ENCODE results near the gene PLXNB3. TPM values are rescaled to one million over a fixed set of nuclear protein-coding genes. Genes with fewer than 3 reads are reported as not detected.
A peak's percentile ranks its signal among the peaks of the same experiment; 100 is the strongest.

The PLXNB3 gene
- total RNA-seq, 2 experiments from 2014 or later: not detected

DNA sequence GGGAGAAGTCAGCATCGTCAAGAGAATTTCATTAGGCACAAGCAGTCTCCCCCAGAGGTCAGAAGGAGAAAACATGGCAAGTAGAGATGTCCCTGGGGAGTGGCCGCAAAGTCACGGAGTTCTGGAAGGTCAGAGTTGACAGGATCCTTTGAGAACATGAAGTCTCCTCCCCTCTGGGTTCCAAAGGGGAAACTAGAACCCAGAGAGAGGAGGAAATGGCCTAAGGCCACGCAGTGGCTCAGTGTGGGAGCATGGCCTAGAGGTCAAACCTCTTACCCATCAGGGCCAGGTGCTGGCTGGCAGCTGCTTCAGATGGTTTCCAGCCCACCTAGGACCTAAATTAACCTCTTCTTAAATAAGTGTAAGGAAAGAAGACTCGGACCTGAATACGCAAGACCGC lies 29.2 kb downstream of the PLXNB3 start:
- intact Hi-C loops (cut with micrococcal nuclease; ENCODE audit: unreplicated experiment): loop anchor here (5.0 kb wide), 1 partner anchor 174 kb away; no protein-coding TSS in a partner anchor
- Histone ChIP-seq H3K4me3 (ENCODE audit: low read depth, low read length, poor library complexity, severe bottlenecking) (peak overlapping the region; percentile 100), H3K27ac (ENCODE audit: low read depth, low read length, poor library complexity, severe bottlenecking) (peak overlapping the region; percentile 66), H3K9me3 (ENCODE audit: low read length) (no peaks in the 10 kb centered on the region), H4K20me1 (ENCODE audit: insufficient read depth, low read length) (no peaks in the 10 kb centered on the region), H2AFZ (ENCODE audit: low read length) (peak overlapping the region; percentile 75; the same call in 1 of the 2 replicates), H3K9me2 (ENCODE audit: insufficient read depth, low read length) (no peaks in the 10 kb centered on the region), H3K4me2 (ENCODE audit: low read length) (peak overlapping the region; percentile 97), H3K79me2 (ENCODE audit: insufficient read depth, low read depth, low read length) (peaks cover 32% of the 10 kb centered on the region), H3K36me3 (ENCODE audit: insufficient read depth, low read length) (peaks cover 31% of the 10 kb centered on the region), H3K4me1 (ENCODE audit: insufficient read depth, low read length, poor library complexity, severe bottlenecking) (peaks cover 14% of the 10 kb centered on the region)
- CTCF ChIA-PET (ENCODE audit: unreplicated experiment): no interaction called here
- TF ChIP-seq, protein P1, sequence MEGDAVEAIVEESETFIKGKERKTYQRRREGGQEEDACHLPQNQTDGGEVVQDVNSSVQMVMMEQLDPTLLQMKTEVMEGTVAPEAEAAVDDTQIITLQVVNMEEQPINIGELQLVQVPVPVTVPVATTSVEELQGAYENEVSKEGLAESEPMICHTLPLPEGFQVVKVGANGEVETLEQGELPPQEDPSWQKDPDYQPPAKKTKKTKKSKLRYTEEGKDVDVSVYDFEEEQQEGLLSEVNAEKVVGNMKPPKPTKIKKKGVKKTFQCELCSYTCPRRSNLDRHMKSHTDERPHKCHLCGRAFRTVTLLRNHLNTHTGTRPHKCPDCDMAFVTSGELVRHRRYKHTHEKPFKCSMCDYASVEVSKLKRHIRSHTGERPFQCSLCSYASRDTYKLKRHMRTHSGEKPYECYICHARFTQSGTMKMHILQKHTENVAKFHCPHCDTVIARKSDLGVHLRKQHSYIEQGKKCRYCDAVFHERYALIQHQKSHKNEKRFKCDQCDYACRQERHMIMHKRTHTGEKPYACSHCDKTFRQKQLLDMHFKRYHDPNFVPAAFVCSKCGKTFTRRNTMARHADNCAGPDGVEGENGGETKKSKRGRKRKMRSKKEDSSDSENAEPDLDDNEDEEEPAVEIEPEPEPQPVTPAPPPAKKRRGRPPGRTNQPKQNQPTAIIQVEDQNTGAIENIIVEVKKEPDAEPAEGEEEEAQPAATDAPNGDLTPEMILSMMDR (conservative IDR thresholded peaks at IDR 0.05; ENCODE audit: low read length): no peak
- TF ChIP-seq EZH2phosphoT487 (IDR thresholded peaks at IDR 0.05; ENCODE audit: borderline replicate concordance, low read depth, low read length): no peak
- POLR2A ChIA-PET: interaction anchor here (0.7 kb wide), 1 partner anchor 110 kb away, joined by 3 read pairs; no protein-coding TSS in a partner anchor
- BruUV-seq (replicated peaks): TSS peak; percentile 78
- DNase-seq (ENCODE audit: low spot score): no peak

DNA sequence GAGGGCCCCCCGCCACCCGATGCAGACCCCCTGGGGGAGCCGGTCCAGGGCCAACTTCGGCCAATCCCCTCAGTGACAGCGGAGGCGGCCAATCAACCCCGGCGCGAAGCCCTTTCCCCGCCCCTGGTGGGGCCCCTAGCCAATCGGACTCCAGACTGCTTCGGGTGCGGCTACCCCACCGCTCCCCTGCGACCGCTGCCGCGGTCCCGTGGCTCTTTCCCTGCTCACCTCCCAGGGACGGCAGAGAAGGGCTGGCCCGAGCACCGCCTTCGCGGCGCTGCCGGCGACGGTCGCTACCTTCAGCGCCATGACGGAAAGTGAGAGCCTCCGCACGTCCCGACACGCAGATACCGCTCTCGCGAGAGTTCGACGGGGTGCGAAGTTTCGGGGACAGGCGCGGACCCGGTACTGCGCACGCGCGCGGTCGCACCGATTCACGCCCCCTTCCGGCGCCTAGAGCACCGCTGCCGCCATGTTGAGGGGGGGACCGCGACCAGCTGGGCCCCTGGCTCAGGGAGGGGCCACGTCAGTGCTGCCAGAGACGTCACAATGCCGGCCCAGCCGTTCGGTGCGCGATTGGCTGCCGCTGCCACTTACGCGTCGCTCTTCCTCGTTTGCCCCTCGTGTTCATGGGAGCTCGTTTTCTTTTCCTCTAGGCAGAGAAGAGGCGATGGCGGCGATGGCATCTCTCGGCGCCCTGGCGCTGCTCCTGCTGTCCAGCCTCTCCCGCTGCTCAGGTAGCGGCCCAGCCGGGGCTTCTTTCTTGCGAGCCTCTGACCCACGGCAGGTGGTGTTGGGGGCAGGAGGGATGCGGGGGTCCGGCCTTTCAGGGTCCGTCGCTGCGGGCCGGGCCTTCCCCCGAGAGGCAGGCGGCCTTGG lies 30.2 kb downstream of the PLXNB3 start, which contains the start of the genes IDH3G and SSR4:
TSS of gene IDH3G (minus strand) at position 358 of the 879 bp plus-strand sequence. CDS start at position 309, 49 bp downstream.
TSS of gene SSR4 (plus strand) at position 651 of the 879 bp plus-strand sequence. CDS start at position 671, 20 bp downstream.
- ChIA-PET CTCF (ENCODE audit: unreplicated experiment) (no interaction called here), POLR2A (interaction anchor here (0.6 to 1.2 kb wide), 5 partner anchors 111 to 301 kb away, joined by 3 to 4 read pairs (median 3); no protein-coding TSS in a partner anchor)
- H3K27ac ChIP-seq (ENCODE audit: low read depth, low read length, poor library complexity, severe bottlenecking): peak within 1 kb of the TSS; percentile 66
- H3K4me2 ChIP-seq (ENCODE audit: low read length): peak within 1 kb of the TSS; percentile 97
- no peaks in the 10 kb centered on the region for H3K9me3 ChIP-seq (ENCODE audit: low read length)
- peaks cover 14% of the 10 kb centered on the region for H3K4me1 ChIP-seq (ENCODE audit: insufficient read depth, low read length, poor library complexity, severe bottlenecking)
- peak within 1 kb of the TSS; percentile 75; the same call in 1 of the 2 replicates for H2AFZ ChIP-seq (ENCODE audit: low read length)
- H3K9me2 ChIP-seq (ENCODE audit: insufficient read depth, low read length): no peaks in the 10 kb centered on the region
- intact Hi-C loops (cut with micrococcal nuclease; ENCODE audit: unreplicated experiment): loop anchor here (1.0 to 5.0 kb wide), 2 partner anchors 131 to 173 kb away; no protein-coding TSS in a partner anchor
- H4K20me1 ChIP-seq (ENCODE audit: insufficient read depth, low read length): no peaks in the 10 kb centered on the region
- H3K4me3 ChIP-seq (ENCODE audit: low read depth, low read length, poor library complexity, severe bottlenecking): peak within 1 kb of the TSS; percentile 100
- H3K79me2 ChIP-seq (ENCODE audit: insufficient read depth, low read depth, low read length): peaks cover 32% of the 10 kb centered on the region
- peaks cover 41% of the 10 kb centered on the region for H3K36me3 ChIP-seq (ENCODE audit: insufficient read depth, low read length)
- TF ChIP-seq, protein P1 (conservative IDR thresholded peaks at IDR 0.05; ENCODE audit: low read length): no peak
- TF ChIP-seq EZH2phosphoT487 (IDR thresholded peaks at IDR 0.05; ENCODE audit: borderline replicate concordance, low read depth, low read length): no peak
- no TSS peak for BruUV-seq (replicated peaks)
- peak; percentile 94 for DNase-seq (ENCODE audit: low spot score)

Measured in OCI-LY7 (cell line).